GM19372 (cell line): ENCODE results near the gene KLC3.

Source experiments
- ATAC-seq: cut with Tn5 transposase; IDR thresholded peaks from one replicate; pipeline ENCODE4 v1.9.1; 2021; ENCODE audit warnings: mild to moderate bottlenecking, low read depth, moderate library complexity; ENCODE audit not compliant: unreplicated experiment

KLC3 gene

DNA sequence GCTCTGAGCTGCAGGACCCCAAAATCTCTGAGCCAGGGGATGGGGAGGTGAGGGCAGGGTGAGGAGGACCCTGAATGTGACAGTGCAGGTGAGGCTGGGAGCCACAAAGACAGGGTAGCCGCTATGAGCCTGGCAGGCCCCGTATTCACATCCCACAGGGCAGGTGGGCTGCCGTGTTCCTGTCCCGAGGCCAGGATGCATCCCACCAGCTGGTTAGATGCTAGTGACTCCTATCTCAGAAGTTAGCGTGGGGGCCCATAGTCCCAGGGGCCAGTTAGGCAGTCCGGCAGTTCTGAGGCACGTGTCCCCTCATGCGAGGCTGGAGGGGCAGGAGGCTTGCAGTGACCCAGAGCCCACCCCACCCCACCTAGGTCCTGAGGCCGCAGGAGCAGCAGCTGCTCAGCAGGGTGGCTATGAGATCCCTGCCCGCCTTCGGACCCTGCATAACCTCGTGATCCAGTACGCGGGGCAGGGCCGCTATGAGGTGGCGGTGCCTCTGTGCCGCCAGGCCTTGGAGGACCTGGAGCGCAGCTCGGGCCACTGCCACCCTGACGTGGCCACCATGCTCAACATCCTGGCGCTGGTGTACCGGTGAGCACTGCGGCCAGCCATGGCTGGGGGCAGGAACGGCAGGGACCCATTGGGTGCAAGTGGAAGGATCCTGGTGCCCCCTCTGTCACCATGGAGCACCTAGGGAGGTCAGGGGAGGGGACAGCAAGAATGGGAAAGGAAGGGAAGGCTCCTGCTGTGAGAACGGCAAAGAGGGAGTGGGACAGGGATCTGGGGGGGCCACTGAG is 7.2 kb downstream of the KLC3 start:
- ATAC-seq = no peak

DNA sequence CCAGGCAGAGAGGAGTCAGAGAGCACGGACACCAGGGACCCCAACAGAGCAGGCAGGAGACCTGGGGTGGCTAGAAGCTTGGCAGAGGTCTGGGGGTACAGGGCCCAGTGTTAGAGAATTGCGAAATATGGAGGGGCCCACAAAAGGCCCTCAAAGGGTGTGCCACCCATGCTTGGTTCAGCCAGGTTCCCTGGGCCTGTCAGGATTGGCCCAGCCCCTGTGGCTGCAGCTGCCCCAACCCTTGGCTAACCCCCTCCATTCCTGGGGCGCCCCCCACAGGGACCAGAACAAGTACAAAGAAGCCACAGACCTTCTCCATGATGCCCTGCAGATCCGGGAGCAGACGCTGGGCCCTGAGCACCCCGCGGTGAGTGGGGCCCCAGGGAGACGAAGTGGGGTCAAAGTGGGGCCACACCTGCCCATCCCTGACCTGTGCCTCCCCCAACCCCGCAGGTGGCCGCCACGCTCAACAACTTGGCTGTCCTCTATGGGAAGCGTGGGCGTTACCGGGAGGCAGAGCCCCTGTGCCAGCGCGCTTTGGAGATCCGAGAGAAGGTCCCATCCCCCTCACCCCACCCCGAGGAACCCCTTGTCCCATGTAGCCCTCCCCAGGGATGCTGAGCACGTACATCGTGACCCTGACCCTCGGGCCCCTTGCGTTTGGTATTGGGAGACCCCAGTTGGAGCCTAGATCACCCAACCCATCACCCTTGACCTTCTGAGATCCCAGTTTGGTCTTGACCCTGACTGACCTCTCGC is 8.0 kb downstream of the KLC3 start:
- no peak for ATAC-seq

DNA sequence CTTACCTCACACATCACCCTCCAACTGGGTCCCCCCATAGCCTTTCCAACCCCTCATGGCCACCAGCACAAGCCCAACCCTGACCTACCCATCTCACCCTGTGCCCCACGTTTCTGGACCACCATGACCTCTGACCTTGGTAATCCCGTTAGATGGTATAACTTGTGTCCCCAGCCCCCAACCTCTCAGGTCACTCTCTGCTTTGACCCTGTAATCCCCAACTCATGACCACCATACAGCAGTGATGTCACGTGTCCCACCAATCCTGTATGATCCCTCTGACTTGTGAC is 8.5 kb downstream of the KLC3 start:
- ATAC-seq = no peak

DNA sequence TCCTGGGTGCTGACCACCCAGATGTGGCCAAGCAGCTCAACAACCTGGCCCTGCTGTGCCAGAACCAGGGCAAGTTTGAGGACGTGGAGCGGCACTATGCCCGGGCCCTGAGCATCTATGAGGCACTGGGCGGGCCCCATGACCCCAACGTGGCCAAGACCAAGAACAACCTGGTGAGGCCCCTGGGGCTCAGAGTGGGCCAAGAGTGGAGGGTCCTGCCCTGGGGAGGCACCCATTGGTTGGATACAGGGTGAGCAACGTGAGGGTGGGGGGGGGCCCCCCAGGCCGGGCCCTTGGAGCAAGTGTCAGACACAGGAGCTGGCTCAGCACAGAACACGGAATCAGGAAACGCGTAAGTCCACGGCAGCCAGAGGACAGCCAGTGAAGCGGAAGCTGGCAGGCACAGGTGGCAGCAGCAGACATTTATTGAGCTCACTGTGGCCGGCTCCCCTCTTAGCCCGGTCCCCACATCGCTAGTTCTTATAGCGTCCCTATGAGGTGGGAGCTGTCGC is 8.9 kb downstream of the KLC3 start:
- ATAC-seq = no peak

DNA sequence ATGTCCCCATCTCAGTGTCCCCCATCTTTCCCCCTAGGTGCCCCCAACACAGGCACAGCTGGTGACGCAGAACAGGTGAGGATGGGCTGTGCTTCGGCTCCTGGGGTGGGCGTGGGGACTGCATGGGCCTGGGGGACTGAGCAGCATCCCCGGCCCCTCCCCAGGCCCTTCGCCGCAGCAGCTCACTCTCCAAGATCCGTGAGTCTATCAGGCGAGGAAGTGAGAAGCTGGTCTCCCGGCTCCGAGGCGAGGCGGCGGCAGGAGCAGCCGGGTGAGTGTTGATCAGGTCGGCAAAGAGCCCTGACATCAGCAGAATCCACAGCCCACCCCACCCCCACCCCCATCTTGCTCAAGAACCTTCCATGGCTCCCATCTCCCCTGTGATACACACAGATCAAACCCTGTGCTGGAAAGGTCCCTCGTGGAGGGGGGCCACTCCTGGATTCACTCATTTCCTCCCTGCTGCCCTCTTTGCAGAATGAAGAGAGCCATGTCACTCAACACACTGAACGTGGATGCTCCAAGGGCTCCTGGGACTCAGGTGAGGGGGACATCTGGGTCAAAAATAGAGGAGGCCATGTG is 10.0 kb downstream of the KLC3 start:
- ATAC-seq = no peak

DNA sequence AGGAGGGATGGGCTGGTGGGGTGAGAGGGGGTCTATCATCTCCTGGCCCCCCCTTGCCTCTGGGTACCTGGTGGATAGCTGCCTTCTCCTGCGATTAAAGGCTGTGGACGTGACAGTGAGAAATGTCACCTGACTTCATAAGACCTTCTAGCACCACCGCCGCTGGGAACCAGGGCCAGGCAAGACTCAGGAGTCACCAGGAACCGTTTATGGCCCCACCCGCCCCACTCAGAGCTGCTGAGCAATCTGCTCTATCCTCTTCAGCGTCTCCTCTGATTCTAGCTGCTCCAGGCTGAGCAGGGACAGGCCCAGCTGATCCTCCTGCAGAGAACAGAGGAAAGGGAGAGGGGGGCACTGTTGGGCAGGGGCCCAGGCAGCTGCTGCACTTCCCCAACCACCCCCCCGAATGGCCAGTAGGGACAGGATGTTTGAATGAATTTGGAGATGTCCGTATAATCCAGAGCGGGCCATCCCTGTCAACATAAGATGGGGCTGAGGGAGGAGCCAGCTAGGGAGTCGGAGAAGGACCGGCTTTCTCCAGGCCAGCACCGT is 10.9 kb downstream of the KLC3 start:
- no peak for ATAC-seq

DNA sequence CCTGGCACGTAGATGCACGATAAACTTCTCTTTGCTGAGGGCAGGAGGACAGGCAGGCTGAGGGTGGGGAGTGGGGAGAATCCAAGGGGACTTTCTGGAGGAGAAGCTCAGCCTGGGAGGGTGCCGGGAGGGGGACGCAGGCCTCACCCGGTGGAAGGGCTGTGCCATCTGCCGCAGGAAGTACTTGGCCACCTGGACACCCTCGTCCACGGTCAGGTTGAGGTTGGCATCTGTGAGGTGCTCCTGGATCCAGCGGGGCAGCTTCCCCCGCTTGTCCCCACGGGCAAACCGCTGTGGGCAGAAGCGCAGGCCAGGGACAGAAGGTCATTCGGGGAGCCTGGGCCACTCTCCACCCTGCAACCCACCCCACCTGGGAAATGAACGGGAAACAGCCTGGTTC is 11.5 kb downstream of the KLC3 start:
- no peak for ATAC-seq

DNA sequence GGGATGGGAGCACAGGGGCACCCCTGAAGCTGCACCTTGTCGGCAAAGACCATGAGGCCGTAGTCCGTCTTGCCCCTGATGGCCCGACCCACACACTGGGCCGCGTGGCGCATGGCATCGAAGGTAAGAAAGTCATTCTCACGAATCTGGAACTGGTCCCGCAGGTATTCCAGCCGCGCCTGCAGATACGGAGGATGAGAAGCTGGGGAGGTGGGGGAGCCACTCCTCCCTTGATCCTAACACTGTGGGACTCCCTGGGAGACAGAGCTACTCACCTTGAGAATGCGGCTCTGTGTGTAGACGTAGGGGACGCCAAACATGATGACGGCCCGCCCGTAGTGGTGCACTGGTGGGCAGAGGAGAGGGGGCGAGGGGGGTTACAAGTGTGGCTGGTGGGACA is 11.9 kb downstream of the KLC3 start:
- no peak for ATAC-seq

DNA sequence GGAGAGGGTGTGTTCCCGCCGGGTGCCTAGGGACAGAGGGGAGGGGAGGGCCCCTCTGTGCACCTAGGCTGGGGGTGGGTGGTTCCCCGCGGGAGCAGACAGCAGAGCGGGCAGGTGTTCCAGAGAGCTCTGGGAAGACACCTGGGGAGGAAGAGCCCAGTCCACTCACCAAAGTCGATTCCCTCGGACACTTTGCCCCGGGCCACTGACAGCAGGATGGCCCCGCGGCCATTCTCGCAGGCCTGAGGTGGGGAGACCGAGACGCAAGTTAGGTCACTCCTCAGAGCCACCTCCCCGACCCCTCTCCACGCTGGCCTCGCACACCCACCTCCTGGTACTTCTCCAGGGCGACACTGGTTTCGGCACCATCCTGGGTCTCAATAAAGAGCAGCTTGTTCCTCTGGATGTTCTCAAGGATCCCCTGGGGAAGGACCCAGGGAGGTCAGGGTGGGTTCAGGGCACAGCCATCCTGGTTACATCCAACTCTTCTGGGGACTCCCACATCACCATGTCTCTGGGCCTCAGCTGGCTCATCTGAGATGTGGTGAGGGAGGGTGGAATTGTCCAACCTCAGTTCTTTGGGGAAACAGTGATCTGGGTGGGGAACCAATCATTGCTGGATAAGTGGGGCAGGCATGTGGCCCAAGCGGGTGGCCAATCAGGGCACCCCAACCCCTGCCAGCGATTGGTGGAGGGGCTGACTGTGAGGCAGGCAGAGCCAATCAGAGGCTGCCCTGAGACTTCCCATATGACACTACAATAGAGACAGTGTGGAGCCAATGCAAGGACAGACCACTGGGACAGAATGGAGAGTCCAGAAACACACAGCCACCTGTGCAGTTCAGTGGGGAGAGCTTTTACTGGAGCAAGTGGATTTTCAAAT is 12.6 kb downstream of the KLC3 start:
- ATAC-seq = no peak

DNA sequence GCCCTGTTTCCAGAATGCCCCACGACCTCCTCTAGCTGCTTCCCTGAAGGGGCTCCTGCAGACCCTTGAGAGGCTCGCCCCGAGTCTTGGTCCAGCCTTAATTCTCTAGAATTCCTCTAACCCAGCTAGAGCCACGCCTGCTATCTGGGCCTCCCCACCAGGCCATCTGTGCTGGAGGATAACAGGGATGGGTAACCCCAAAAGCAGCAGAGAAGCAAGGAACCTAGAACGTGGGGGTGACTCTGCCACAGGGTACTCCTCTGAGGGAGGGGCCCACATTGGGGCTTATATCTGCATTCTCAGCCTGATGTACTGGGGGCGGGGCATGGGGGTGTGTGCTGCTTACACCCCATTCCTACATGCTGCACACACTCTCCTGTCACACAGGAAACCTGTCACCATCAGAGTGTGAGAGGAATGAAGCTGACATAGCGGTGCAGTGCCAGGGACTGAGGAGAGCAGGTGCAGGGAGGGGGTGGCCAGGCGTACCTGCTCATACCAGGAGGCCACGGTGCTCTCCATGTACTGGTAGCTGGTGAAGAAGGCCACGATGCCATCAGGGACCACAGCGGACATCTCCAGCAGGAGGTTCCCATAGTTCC is 13.8 kb downstream of the KLC3 start:
- ATAC-seq = no peak

DNA sequence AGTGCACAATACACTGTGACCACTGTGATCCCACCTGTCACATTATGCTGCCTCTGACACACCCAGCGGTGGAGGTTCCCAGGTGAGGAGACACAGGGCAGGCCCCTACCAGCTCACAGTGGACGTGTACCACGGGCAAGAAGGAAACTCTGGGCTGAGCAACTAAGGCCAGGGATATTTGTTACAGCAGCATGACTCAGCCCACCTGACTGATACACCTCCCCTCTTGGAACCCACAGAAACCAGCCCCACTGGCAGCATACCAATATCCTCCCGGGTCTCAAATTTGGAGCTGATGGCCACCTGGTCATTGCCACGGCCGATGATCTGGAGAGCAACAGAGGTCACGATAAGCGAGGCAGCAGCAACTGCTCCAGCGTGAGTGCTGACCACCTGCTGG is 14.9 kb downstream of the KLC3 start:
- ATAC-seq = no peak

DNA sequence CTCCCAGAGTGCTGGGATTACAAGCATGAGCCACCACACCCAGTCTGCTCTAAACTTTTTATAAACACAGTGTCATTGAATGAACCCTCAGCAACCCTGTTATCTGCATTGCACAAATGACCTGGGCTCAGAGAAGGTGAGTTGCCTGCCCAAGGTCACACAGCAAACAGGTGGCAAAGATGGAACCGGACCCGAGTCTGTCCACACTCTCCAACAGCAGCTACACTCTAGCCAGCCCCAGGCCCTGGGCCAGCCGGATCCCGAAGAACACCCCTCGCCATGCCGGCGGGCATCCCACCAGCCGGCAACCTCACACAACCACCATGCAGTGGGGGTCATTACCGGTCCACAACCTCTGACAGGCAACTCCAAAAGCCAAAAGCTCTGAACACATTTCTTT is 15.4 kb downstream of the KLC3 start:
- ATAC-seq = no peak

DNA sequence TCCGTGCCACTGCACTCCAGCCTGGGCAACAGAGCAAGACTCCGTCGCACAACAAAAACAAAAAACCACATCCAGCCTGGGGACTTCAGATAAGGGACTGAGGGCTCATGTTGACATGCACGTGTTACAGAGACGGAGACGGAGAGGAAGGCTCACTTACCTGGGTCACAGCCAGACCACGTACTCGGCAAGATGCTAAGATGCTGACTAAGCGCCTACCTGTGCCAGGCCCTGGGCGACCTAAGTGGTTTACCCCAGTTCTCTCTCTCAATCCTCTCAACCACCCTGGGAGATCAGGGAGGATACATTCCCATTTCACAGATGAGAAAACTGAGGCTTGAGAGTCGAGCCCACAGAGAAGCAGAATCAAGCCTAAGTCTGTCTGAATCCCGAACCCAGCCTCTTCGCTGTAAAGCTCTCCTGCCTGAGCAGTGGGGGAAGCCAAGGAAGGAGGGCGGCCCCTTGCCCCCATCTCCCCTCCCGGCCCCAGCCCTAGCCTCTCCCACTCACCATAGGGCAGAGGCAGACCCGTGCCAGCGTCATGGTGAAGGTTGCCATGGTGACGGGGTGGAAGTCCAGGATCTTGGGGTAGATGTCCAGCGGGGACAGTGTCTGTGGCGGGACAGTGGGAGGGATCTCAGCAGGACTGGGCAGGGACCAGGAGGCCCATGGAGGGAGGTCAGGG is 16.4 kb downstream of the KLC3 start:
- ATAC-seq = no peak

DNA sequence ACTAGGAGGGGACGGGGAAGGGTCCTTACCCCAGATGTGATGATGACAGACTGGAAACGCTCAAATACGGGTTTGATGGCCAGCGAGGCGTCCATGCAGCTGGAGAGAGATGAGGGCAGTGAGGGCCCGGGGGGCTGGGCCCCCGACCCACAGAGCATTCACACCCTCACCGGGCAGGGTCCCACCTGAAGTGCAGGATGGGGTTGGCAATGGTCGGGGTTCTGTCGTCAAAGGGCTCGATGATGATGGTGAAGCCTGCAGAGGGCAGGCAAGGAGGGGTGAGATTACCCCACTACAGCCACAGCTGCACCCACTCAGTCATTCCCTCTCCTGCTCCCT is 16.9 kb downstream of the KLC3 start:
- ATAC-seq = no peak

DNA sequence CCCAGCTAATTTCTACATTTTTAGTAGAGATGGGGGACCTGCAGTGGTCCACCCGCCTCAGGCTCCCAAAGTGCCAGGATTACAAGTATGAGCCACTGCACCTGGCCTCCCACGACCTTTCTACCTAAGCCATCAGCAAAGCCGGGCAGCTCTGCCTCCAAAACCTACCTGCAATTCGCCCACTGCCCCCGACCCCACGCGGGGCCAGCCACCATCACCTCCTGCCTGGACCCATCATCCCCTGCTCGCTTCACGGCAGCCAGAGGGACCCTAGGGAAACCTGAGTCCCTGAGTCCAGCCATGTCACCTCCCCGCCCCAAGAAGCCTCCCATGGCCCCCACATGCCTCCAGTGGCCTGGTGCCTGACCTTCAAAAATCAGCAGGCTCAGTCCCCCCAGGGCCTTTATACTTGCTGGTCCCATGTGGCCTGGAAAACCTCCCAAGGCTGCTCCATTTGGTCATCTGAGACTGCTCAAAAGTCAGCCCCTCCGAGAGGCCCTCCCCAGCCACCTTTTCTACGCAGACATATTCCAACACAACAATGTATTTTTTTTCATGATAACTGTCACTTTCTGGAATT is 17.8 kb downstream of the KLC3 start:
- ATAC-seq = no peak

DNA sequence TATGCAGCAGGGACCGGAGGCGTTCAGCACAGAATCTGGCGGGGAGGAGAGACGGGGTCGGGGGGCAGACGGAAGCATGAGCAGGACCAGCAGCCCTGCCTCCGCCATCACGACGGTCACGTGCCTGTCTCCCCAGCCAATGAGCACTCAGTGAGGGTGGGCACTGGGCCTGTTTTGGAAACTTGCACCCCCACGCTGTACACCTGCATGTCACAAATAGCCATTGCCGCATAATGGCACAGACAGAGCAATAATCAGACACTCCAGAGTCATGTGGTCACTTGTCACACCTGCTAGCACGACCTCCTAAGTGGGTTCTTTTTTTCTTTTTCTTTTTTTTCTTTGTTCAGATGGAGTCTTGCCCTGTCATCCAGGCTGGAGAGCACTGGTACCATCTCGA is 21.1 kb downstream of the KLC3 start:
- no peak for ATAC-seq

DNA sequence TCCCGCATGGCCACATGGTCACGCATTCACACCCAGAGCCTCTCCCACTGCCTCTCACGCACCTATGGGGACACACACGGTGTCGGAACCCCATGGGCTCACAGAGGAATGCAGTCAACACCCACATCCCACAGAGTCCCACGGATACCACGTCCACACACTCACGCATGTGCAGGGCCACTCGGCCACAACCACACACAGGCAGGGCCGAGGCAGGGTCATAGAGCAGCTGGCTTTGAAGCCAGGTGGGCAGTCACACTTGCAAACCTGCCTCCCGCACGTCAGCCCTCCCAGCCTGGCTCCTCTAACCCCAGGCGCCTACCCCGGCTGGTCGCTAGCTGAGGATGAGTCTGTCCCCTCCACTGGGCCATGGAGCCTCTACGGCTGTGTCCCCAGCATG is 21.7 kb downstream of the KLC3 start:
- ATAC-seq = no peak

DNA sequence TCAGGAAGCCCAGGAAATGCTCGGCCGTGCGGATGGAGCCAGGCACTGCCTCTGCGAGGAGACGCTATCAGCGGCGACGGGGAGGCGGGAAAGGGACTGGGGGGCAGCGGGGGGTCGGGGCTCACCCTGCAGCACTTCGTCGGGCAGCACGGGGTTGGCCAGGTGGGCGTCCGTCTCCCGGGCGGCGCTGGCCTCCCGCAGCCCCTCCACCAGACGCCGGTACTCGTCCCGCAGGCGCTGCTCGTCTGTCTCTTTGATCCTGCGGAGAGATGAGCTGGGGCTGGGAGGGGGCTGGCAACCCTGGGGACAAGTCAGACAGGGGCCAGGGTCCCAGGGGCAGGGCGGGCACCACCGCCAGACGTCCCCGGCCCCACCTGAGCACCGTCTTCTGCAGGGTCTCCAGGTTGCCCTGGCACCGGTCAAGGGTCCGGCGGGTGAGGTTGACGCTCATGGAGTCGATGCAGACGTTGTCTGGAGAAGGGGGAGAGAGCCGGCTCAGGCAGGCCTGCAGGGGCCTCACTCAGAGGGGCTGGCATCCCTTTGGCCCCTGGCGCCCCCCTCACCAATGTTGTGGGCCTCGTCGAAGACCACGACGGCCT is 23.4 kb downstream of the KLC3 start:
- no peak for ATAC-seq

DNA sequence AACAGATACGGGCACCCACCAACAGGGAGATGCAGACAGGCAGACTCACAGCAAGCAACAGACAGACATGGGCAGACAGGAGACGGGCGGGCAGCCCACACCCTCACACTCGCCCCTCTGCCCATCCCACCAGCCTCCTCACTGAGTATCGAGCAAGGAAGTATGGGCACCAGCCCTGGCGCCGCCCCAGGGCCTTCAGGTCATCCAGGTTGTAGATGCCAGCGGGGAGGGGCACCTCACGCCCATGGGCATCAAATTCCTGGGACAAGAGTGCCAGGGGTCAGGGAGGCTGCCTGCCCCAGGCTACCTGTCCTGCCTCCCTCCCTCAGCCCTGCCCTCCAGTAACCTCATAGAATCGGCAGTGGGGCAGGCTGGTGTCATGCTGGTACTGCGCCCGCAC is 24.1 kb downstream of the KLC3 start:
- ATAC-seq = no peak
